RWPE1 (cell line): ENCODE results near the gene RUNX1.
A peak's percentile ranks its signal among the peaks of the same experiment; 100 is the strongest.

ENCODE experiments used
- CTCF ChIA-PET: fragments of 350-600 bp; sonication (Branson Sonifier 250); formaldehyde crosslinking; extraction: SDS; loops from one replicate; lab custom pipeline; 2021; lab: Yijun Ruan, JAX
- POLR2A ChIA-PET: fragments of 400-600 bp; formaldehyde crosslinking; extraction: SDS; loops from one replicate; lab custom pipeline; 2020; ENCODE audit warnings: antibody characterized with exemption; ENCODE audit not compliant: low non-redundant PET; lab: Yijun Ruan, JAX
- DNase-seq: peaks from one replicate; pipeline ENCODE4 v3.0.0; 2012; ENCODE audit warnings: low spot score
- H3K27ac ChIP-seq: fragments of 450-650 bp; 2 replicates; pipeline ENCODE4 v1.5.1; 2017
- TF ChIP-seq, protein P1 (sequence below): fragments of 450-650 bp; conservative IDR thresholded peaks from 2 replicates; pipeline ENCODE4 v1.5.1; 2017; ENCODE audit warnings: low read depth, mild to moderate bottlenecking

RUNX1 gene

DNA sequence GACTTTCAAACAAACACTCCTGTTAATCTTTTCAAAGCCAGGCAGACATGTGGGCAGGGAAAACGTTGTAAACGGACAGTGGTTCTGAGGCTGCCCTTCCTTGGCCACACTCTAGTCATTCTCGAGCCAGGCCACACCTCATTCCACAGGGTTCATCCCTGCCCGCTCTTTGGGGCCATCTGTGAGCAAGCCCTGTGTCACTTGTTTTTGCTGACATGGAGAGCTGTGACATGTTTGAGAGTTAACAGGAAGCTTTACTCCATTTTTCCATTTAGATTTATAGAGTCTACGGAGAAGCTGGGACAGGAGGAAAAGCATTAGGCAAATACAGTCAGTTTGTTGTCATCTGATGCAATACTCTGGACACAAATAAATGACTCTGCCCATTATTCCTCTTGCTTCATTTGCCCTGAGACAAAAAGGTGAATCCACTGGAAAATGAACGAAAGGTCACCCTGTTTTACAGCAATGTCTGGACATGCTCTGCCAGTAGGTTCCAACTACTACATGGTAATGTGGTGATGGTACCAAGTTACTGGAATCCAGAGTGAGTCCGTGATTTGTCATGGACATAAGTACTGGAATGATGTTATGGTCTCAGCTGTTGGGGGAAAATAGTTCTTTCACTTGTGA lies 253.4 kb downstream of the RUNX1 start:
- TF ChIP-seq, protein P1, sequence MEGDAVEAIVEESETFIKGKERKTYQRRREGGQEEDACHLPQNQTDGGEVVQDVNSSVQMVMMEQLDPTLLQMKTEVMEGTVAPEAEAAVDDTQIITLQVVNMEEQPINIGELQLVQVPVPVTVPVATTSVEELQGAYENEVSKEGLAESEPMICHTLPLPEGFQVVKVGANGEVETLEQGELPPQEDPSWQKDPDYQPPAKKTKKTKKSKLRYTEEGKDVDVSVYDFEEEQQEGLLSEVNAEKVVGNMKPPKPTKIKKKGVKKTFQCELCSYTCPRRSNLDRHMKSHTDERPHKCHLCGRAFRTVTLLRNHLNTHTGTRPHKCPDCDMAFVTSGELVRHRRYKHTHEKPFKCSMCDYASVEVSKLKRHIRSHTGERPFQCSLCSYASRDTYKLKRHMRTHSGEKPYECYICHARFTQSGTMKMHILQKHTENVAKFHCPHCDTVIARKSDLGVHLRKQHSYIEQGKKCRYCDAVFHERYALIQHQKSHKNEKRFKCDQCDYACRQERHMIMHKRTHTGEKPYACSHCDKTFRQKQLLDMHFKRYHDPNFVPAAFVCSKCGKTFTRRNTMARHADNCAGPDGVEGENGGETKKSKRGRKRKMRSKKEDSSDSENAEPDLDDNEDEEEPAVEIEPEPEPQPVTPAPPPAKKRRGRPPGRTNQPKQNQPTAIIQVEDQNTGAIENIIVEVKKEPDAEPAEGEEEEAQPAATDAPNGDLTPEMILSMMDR = no peak
- H3K27ac ChIP-seq = peak overlapping the region; percentile 90
- DNase-seq = peak; percentile 53
- POLR2A ChIA-PET = no interaction called here
- CTCF ChIA-PET = interaction anchor here (0.7 kb wide), 2 partner anchors 108 to 972 kb away, joined by 3 read pairs; no protein-coding TSS in a partner anchor

DNA sequence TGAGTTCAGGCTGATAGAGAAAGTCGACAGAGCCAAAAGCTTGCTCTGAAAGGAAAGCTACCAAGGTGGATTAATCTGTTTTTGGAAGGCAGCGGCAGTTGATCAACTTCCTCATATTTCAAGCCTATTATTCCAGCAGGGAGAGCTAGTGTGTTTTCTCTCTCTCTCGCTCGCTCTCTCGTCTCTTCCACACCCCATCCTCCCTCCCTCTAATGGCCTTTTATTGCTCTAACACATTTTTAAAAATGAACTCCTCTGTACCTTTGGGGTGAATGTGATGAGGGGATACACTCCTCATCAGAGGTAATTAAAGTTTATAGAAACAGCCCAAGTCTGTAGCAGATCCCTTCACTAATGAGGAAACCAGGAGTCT lies 253.9 kb downstream of the RUNX1 start:
- TF ChIP-seq, protein P1 = no peak
- peak overlapping the region; percentile 90 for H3K27ac ChIP-seq
- no peak for DNase-seq
- POLR2A ChIA-PET = no interaction called here
- CTCF ChIA-PET = interaction anchor here (0.7 kb wide), 1 partner anchor 972 kb away, joined by 3 read pairs; no protein-coding TSS in a partner anchor

GRCh38 chr21:34794686-34795085 lies 254.4 kb downstream of the RUNX1 start:
- TF ChIP-seq, protein P1 = no peak
- CTCF ChIA-PET = interaction anchor here (0.7 kb wide), 1 partner anchor 973 kb away, joined by 3 read pairs; no protein-coding TSS in a partner anchor

GRCh38 chr21:34793471-34793870 lies 255.6 kb downstream of the RUNX1 start:
- ChIA-PET CTCF (no interaction called here), POLR2A (no interaction called here)
- no peak for DNase-seq
- H3K27ac ChIP-seq = no peak overlapping the region; the same call in 1 of the 2 replicates
- TF ChIP-seq, protein P1 = no peak

More at GRCh38 chr21:34794686-34795085, 254.4 kb downstream of the RUNX1 start:
- POLR2A ChIA-PET = no interaction called here
- H3K27ac ChIP-seq = peak overlapping the region; percentile 90
- no peak for DNase-seq

GRCh38 chr21:34792504-34793089 lies 256.5 kb downstream of the RUNX1 start:
- ChIA-PET POLR2A (no interaction called here), CTCF (no interaction called here)
- DNase-seq = no peak

GRCh38 chr21:34791776-34792503 lies 257.2 kb downstream of the RUNX1 start:
- TF ChIP-seq, protein P1 = no peak
- DNase-seq = no peak
- H3K27ac ChIP-seq = no peak overlapping the region
- CTCF ChIA-PET = interaction anchor here (0.7 to 1.1 kb wide), 3 partner anchors 46 to 1839 kb away, joined by 3 to 10 read pairs (median 4); no protein-coding TSS in a partner anchor
- POLR2A ChIA-PET = no interaction called here

More at GRCh38 chr21:34792504-34793089, 256.5 kb downstream of the RUNX1 start:
- H3K27ac ChIP-seq = no peak overlapping the region
- TF ChIP-seq, protein P1 = no peak
